ENCODE results near the gene DOK6.
"Not testable (repeated sequence)": the region's sequence is repeated elsewhere in the genome, so short reads cannot be mapped to it uniquely, and the experiment has no call there.

The DOK6 gene

DNA sequence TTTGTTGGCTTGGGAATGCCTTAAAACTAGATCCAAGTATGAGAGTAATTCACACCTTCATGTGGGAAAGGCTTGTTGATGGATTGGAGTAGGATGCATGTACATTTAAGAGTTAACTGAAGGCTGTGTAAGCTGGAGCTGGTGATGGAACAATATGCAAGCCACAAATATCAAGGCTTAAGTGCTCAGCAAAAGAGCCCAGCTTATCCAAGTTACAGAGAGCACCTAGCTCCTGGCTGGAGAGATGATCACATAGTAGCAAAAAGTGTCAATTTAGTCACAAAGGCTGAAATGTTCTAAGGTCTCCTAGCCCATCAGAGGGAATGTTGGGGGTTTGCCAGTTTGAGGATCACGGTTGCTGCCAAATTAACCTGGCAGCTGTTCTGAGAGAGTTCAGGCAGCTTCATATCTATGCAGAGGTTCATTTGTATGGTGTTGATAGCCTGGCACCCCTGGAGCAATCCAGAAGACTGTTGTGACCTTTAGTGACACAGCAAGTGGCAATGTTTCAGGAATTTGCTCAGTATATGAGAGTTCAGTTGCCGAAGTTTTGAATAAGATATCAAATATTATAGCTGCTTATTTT is 228.2 kb downstream of the DOK6 start:
- DNase-seq, result no peak

DNA sequence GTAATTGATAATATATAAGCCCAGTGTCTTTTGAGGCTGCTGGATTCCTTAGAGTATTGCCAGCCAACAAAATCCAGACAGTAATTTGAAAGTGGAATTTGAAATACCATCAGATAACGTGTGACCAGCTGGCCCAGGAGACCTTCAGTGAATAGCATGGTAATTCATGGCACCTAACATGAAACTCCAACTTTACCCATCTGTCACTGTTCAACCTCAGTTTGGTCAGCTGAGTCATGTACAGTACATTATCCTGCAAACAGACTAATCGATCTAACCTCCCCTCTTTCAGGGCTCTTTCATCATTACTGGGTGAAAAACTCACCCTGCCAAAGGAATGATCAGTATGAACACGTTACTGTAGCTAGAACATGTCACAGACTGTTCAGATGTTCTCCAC is 230.6 kb downstream of the DOK6 start:
- no peak for DNase-seq

DNA sequence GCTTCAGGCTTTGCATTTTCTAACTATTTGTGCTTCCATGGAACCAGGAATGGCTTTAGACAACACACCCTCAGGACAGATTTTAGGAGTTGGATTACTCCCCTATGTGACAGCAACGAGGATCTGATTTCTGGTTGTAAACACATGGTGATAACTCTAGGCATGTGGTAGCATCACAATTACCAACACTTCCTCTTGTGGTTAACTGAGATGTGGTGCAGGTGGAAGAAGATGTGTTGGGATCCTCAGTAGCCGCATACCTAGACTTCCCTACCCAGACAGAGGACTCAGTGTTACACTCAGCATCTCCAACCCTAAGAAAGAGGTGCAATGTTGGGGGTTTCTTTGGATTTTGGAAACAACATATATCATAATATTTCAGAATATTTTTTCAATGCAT is 234.8 kb downstream of the DOK6 start:
- no peak for DNase-seq

DNA sequence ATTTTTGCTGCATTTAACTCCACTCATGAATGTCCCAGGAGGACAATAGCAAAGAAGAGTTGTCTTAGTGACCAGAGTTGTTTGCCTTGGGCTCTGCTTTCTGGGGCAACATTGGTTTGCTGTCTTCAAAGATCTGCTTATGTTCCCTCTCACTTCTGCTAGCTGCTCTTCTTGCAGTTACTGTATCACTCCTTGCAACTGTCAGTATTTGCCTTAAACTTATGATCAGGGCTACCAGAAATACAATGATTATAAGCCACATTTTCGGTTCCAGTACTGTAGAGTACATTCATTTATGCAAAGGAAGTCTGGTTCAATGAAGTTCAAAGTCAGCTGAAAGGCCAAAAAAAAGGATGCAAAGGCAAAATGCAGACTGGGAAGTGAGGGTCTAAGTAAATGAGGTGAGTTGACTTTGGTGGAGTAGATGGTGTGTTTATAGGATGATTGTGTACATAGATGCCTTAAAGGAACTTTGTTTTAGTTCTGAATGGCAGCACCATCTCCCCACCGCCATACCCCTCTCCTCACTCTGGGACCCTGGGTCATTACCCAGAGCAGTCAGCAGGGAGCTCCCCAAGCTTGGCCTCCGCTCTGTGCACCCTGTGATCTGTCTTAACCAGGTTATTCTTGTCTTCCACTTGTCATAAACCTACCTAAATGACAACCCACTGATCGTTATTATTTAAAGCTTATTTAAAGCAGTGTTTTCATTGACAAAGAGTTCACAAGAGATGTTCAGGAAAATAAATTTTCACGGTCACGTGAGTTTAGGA is 236.0 kb downstream of the DOK6 start:
- DNase-seq, result peak; percentile 37

DNA sequence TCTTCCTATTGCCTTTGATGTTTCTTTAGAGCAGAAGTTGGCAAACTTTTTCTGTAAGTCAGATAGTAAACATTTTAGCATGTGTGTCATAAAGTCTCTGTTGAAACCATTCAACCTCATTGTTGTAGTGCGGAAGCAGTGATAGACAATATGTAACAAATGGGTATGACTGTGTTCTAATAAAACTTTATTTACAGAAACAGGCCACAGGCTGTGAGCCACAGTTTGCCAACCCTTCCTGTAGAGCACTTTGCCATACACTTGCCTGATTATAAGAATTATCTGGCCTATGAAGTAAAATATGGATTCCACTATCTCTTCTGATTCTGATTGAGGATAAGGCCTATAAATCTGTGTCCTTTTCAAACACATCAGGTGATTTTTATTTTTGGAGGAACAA is 237.4 kb downstream of the DOK6 start:
- no peak for DNase-seq

DNA sequence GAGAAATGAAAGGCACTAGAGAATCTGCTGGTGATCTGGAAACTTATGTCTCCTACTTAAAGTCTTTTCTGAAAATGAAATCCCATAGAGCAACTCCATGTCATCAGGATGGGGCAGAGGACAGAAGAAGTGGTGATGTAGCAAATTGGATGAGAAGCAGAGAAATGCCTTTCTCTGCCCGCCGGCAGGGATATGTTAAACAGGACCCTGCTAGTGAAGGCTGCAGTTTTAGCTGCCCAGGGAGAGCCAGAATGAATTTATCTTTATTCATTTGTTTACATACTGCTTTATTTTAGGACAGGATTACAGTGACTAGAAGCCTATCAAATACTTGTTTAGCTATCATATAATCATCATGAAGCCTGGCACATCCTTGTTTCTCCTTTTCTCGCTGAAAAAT is 247.0 kb downstream of the DOK6 start:
- DNase-seq, result no peak

DNA sequence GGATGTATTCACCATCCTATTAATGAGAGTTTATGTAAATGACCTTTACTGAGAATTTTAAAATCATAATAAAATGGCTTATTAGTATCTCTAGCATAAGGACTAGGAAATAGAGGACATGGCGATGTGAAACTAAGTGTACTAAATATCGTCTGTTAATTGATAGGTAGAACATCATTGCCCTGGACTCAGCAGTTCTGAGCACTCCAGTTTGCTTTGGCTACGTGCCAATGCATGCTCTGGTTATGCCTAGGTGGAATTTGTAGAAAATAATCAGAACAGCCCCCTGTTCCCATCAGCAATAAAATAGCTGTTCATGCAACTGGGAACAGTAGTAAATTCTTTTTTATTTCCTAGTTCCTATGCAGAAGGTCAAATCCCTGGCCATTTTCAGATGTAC is 247.8 kb downstream of the DOK6 start:
- no peak for DNase-seq

DNA sequence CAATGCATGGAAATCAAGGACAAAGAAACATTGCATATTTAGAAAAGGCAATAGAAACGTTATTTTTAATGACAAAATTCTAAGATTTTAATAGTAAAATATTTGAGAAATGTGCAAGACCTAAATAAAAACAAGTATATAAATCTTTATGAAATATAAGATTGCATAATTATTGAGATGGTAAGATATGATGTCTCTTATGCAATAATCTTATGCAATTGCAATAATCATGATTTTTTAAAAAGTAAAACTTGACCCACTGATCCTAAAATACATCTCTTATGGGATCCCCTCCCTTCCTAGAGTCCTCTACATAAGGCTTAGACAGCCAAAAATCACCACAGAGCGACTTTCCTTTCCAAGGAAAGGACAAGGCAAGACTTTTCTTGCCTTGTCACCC is 249.0 kb downstream of the DOK6 start:
- no peak for DNase-seq

DNA sequence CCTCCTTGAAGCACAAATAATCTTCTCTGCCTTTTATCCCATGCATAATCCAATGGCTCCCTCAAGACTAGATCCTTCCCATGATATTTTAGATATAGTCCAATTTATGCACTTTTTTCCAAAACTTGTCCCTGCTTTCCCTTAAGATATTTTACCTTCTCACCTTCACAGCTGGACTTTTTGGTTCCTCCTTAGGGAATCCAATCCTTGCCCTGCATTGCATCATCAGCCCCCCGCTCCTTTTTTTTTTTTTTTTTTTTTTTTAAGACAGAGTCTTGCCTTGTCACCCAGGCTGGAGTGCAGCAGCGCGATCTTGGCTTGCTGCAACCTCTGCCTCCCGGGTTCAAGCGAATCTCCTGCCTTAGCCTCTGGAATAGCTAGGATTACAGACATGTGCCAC is 250.6 kb downstream of the DOK6 start:
- DNase-seq, result no peak

DNA sequence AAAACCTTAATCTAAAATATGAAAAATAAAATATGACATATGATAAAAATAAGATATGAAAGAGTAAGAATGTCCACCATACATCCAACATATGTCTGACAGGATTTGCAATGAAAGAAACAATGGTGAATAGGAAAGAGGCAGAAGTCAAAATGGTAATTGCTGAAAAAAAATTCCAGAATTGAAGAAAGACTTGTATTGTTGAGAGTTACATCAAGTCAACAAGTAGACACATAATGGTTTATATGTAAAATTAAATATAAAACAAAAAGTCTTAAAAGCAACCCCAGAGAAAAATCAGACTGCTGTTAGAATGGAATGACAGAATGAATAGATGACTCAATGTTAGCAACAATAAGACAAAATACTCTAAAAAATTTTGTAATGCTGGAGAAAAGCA is 255.1 kb downstream of the DOK6 start:
- no peak for DNase-seq

DNA sequence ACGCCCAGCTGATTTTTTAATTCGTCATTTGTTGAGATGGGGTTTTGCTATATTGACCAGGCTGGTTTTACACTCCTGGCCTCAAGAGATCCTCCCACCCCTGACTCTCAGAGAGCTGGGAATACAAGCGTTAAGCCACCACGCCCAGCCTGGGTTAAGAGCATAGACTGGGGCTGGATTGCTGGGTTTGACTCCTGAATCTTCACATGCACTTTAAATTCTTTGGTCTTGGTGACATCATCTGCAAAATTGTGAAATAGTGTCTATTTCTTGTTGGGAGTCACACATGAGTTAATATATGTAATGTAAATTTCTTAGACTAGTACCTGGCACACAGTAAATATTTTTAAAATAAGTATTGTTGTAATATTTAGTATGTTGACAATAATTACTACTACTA is 257.4 kb downstream of the DOK6 start:
- no peak for DNase-seq

DNA sequence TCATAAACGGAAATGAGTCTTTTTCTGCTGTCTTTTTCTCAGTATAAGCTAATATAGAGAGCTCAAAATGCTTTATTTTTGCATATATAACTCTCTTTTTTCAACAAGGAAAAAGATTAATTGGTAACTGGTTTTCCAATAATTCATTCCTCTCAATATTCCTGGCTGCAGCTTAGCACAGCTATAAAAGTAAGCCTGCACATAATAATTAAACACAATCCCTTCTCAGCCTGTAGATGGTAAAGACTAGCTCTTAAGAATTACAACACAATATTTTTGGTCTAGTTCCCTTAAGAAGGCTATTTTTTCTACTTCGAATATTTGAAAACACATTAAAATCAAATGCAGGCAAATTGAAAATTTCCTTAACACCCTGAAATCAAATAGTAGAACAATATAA is 258.0 kb downstream of the DOK6 start:
- no peak for DNase-seq

DNA sequence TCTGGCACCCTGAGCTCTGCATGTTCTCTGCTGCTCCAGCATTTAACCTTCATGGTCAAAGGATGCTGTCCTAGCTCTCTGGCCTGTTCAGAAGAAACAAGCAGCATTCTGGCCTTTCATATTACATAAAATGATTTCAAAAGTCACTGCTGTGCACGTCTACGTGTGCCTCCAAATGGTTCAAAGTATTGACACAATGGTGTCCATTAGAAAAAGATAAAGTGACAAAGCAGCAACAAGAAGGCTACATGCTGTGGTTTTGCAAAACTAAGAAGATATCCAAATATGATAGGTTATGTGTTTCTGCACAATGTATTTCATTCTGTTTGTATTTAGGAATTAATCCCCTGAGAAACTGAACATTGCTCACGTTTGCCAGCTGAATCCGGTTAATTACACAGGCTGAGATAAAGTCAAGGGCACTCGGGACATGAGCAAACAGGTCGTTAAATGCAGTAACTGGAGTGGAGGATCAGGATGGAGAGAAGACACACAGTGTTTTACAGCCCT is 258.5 kb downstream of the DOK6 start:
- DNase-seq, result no peak

DNA sequence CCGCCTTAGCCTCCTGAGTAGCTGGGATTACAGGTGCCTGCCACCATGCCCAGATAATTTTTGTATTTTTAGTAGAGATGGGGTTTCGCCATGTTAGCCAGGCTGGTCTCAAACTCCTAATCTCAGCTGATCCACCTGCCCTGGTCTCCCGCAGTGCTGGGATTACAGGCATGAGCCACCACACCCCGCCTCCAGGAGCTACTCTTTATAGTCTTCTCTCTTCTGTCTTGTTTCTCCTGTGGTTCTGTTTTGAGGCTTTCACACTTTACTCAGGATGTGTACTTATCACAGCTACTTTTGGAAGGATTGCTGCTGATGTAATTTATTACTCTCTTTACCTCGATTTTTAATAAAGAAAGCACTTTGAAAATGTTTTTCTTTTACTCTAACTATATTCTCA is 261.4 kb downstream of the DOK6 start:
- not testable (repeated sequence) for DNase-seq

DNA sequence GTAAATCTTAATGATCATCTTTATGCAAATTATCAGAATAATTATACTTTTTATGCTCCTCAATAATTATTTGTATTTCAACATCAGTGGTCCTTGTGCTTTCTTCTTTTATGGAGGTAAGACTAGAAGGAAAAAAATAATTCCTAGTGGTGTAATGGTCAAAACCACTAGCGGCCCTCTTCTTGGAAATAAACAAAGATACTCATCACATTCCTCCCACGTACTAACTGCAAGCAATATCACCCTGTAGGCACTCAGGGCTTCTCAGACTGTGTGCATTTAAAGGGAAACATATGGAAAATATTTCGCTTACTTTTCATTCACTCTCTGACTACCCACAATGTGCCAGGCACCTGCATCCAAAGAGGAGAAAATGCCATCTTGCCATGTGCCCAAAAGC is 263.7 kb downstream of the DOK6 start:
- no peak for DNase-seq

DNA sequence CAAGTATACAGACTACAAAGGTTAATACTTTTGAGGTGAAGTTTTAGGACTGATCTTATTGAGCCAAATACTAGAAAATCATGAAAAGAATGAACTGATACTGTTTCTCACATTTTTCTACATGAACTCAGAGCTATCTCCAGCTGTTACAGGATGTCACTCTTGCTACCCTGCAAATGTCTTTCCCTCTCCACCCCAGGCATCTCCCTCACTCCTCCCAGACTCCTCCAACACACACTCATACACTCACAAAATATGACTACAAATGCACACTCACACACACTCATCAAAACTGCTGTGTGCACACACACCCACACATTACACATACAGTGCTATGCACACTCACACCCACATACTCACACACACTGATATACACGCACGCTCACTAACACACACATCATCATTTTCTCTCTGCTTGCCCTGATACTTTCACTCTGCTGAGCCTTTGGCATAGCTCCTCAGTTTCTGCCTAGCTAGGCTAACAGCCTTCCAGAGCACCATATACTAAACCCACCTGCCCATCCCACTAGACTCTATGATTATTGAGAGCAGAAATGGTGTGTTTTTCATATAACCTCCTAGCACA is 273.7 kb downstream of the DOK6 start:
- no peak for DNase-seq

DNA sequence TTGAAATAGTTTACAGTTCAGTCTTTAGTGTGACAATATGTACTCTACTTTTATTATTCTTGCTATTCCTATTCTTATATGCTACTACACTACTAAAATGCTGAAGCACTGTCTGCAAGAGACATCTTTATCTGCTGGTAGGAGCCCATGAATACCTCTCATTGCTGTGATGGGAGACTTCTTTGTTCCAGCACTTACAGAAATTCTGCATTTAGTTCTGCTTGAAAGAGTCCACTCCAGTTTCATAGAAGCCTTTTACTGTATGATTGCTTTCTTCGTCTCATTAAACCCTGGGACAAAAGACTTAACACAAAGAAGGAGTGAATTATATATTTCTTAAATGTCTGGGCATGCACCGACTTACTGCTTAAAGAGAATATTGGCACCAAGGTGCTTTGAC is 274.3 kb downstream of the DOK6 start:
- no peak for DNase-seq

DNA sequence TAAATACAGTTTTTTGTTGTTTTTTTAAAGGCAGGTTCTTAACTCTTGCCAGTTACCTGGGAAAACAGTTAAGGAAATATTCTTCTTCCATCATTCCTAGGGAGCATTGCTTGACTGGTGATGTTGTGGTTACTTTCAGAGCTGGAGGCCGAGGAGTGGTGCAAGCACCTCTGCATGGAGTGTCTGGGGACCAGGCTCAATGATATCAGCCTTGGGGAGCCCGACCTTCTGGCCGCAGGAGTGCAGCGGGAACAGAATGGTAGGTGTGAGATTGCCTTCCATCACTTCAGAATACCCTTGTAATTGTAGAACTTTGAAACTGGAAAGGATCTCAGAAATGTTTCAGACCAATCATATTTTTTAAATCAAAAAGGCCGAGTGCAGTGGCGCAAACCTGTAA is 276.9 kb downstream of the DOK6 start:
- DNase-seq, result no peak

DNA sequence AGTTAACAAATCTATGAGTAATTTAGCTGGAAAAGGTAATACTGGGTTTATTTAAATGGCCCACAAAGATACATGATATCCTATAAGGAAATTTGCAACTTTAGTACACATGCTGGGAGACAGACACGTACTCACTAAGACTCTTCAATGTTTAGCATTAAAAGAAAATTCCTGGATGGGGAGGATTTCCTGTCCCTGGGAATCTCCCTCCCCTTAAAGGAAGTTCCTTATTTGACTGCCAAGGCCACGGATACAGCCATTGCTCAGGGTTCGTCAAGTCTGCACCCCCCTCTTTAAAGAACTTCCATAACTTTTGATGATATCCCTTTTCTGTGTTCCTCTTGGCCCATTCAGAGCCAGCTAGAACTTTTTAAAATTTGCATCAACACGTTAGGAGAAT is 279.4 kb downstream of the DOK6 start:
- DNase-seq, result no peak

DNA sequence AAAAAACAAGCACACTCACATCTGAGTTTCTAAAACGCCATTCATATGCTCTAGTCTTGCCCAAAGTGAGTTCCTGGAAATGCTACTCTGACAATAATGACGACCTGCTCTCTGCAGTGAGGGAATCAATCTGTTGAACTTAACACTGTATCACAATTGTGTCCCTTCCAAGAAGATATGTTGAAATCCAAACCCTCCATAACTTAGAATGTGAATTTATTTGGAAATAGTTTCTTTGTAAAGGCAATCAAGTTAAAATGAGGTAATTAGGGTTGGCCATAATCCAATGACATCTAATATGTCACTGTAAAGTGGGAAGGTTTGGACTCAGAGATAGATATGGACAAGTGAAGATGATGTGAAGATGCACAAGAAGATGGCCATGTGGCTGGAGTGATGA is 282.5 kb downstream of the DOK6 start:
- DNase-seq, result no peak

DNA sequence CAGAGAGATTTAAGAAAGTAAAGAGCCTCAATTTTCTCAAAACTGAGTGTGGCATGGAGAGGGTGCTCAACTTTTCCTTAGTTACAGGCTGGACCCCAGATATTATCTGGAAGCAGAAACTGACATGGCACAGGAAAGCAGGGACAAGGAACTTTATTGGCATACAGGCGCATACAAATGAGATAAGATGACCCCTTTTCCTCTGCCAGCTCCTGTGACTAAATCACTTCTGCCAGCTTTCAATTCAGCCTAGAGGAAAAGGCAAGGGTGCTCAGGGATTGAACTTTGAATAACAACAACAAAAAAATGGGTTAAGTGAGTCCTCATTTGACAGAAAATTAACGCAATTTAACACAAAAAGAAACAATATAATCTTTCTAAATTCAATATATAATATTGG is 284.1 kb downstream of the DOK6 start:
- no peak for DNase-seq

DNA sequence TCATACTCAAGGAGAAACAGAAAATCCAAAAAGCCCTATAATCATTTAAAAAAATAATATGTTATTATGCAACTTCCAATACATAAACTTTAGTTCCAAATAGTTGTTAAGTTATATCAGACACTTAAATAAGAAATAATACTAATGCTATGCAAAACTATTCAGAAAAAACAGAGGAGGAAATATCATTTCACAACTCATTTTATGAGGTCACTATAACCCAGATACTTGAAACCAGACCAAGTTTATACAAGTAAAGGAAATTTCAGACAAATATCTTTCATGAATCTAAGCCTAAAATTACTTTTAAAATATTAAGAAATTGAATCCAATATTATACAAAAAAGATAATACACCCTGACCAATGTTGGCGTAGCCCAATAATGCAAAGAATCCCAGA is 286.2 kb downstream of the DOK6 start:
- DNase-seq, result no peak

DNA sequence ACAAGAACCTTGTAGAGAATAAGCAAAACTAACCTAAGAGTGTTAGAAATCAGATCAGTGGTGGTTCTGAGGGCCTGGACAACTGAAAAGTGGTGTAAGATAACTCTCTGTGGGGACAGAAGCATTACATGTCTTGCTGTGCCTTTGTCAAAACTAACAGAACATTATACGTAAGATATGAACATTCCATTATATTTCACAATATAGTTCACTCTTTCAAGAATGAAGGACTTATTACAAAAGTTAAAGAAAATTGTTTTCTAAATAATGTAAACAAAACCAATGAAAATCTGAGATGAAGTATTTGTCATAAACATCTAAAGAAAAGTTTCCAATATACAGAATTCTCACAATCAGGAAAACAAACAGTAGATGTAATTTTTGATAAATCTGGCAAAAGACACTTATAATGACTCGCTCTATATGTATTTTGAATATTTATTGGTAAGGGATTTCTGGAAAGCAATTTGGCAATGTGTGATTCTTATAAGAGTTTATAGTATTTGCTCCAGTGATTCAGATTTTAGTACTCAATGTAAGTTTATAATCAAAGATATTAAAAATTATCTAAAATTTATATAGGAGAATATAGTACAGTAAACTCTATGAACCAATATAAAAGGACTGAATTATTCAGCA is 288.6 kb downstream of the DOK6 start:
- DNase-seq, result no peak
